ENCODE measurements around the gene NFE2L1. TPM values are rescaled to one million over a fixed set of nuclear protein-coding genes. Genes with fewer than 3 reads are reported as not detected.
A peak's percentile ranks its signal among the peaks of the same experiment; 100 is the strongest.
"Not testable (repeated sequence)": the region's sequence is repeated elsewhere in the genome, so short reads cannot be mapped to it uniquely, and the experiment has no call there.

NFE2L1 gene
- polyA plus RNA-seq, 1 donor, result 302 TPM

DNA sequence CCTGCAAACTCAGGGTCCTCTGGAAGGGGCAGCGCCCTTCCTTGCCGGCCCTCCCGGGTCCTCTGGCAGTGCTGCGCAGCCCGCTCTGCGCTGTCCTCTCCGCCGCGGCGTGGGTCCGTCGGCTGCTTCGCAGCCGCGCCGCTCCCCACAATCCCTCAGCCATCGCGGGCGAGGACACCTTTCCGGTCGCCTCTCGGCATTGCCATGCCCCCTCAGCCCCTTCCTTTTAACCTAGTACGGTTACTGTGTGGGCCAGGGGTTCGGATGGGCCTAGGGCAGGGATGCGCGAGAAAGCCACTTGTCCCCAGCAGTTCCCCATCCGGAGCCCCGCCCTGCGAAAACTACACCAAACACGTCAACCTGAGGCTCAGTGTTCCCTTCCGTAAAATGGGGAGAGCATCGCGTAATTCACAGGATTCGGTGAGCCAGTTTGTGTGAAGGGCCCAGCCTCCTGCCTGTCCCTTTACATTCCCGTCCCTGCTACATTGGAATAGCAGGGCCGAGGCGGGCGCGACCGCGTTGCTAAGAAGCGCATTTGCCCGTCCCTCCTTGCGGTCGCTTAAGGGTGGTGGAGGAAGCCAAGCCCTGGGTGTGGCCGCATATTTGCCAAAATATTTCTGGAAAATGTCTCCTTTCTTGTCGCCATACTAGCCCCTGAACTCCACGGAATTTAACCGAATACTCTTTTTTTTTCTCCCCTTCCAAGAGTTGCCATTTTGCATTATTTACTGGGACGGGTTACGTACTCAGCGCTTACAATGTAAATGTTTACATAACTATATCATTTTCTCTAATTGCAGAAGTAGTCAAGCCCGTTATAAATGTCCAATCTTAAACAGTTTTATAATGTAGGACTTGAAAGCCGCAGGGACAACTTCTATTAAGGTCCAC lies 23.8 kb upstream of the NFE2L1 start:
- DNase-seq, result no peak

DNA sequence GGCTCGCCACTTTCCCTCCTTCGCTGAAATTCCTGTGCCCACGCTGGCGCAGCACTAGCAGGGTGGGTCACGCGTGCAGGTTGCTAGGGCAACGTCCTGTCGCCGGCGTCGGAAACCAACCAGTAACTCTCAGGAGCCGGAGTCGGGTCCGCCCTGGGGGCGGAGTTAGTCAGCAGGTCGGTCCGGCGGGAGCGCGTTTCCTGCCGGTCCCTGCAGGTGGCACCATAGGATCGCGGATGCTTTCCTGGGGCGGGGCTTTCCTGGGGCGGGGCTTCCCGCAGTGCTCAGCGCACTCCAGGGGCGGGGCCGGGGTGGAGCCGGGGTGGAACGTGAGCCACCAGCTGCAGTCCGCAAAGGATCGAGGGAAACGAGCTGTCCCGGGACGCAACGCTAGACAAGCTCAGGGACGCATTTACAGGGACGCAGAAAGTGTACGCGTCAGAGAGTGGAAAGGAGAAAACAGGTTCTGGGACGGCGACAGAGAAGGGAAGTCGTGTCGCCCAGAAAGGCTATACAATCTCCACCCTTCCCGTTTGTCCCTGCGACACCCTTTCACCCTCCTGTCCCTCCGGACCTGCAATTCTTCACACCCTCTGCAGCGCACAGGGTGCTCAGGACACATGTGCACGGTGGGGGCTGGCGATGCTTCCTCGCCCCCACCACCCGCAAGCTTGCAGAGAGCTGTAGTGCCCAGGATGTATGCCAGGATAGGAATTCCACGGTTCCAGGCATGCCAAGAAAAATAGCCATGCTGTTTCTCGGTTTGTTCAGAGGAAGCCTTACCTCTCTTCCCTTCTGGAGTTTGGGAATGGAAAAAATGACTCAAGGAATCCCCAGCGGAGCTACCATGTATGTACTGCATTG lies 22.9 kb upstream of the NFE2L1 start:
- DNase-seq, result peak; percentile 94

DNA sequence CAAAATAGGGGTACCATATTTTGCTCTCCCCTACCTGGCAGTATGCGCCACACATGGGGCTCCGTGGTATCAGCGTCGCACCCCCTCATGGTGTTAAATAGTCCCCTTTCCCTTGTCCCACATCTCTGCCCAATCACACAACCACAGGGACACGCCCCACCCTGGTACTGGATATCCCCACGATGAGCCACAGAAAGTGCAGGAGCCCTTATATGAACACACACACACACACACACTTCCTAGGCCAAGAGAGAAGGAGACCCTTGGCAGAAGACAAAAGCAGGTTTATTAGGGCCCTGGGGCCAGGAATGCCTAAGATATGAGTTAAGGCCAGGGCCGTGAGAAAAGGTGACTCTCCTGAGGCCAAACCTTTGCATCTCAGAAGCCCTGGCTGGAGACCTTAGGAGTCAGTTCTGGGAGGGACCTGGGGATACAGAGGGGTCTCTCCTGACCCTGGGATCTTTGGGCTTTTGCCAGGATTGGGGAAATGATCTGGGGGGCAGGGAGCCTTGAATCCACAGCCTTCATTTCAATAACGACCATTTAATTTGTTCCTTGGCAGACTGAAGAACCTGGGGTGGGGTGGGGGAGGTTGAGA lies 22.2 kb upstream of the NFE2L1 start:
- DNase-seq, result no peak

DNA sequence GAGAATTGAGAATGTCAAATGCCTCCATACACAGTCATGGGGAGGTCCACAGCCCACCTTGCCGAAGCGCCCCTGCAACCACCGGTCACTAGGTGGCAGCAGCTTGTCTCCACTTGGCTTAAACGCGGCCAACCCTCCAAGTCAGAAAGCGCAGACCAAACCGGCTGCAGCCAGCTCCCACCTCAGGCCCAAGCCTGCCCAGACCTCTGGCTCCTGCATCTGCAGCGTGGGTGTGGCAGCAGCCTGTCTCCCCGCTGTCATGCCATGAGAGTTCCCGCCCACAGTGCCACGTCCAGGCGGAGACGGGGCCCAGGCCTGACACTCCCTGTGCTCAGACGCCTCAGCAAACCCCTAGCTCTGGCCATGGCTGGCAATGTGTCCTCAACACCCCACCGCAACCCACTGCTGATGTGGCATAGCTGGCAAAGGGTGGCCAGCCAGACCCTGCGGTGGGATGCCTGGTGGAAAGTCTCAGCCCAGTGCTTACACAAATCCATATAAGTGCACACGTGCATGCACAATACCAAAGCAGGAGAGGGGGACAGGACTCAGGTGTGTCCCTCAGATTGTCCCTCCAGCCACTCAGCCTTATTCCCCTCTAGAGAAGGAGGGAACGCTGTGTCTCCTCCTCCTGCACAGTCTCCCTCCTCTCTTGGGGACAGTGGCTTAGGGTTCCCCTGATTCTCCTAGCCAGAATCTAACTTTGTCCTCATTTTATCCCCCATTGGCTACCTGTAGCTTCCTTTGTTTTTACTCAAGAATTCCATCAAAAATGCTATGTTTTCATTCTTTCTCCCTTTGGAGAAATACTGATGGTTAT lies 21.4 kb upstream of the NFE2L1 start:
- DNase-seq, result peak; percentile 91

DNA sequence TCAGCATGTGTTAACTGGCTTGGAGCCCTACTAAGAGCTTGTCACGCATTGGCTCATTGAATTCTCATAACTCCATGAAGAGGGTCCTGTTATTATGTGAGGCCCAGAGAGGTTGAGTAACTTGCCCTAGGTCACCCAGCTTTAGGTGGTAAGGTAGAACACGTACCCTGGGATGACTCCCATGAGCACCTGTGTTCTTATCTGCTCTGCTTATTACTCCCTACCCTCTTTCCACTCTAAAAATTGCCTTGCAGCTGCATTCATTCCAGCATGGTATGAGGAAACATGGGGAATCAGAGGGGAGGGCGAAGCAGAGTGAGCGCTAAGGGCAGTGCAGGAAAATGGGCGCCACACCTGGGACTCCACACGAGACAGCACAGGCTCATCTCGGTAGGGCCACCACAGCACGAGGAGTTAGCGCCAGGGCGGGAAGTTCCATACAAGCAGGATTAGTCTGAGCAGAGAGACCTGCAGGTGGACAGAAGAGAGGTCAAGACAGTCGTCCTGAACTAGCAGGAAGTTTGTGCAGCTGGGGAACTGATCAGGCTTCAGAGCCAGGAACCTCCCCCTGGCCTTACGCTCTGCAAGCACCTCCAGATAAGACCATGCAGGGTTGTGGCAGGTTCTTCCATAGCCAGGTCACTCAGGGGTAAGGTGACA lies 20.7 kb upstream of the NFE2L1 start:
- DNase-seq, result no peak

DNA sequence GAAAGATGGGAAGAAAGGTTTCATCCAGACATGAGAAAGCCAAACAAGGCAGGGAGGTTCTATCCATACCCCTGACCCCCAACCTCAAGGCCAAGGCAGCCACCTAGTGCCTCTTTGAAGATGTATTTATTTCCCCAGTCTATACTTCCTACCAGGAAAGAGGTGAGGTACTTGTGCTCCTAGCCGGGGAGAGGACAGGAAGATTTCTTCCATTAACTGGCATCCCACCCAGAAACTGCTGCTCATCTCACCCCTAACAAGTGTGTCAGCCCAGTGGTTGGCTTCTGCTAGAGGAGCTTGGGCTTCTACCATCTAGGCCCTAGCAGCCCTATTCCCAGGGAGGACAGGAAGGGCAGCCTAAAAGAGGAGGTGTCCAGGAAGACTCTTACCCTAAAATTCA lies 19.4 kb upstream of the NFE2L1 start:
- DNase-seq, result no peak

DNA sequence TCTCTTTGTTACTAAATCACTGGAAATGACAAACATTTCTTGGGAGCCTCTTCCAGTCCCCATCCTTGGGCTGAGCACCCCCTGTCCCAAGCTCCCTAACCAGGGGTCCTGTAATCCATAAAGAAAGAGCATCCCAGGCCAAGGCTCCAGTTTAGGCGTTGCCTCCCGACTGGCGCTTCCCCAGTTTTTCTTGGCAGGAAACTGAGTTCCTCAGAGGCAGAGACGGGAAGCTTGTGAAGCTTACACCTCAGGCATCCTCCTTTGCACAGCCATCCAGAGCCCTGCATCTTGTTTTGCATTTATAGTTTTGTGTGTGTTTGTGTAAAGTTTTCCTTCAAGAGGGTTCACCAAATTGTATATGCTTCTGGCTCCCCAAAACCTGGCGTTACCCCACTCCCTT lies 17.6 kb upstream of the NFE2L1 start:
- DNase-seq, result no peak

DNA sequence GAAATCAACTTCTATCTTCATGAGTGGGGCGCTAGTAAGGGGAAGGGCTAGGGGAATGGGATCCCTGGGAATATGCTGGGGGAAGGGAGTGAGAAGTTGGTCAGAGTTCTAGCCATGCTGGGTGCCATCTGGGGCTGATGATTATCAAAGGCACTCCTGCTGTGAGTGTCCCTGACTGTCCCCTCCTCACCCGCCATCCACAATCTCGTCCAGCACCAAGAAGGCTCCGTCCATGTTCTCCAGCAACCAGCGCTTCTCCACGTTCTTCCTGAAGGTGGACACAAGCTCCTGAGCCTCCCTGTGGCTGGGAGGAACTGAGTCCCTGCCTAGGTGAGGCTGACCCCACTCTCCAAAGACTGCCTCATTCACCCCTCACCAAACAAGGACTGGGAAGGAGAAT lies 16.2 kb upstream of the NFE2L1 start:
- no peak for DNase-seq

DNA sequence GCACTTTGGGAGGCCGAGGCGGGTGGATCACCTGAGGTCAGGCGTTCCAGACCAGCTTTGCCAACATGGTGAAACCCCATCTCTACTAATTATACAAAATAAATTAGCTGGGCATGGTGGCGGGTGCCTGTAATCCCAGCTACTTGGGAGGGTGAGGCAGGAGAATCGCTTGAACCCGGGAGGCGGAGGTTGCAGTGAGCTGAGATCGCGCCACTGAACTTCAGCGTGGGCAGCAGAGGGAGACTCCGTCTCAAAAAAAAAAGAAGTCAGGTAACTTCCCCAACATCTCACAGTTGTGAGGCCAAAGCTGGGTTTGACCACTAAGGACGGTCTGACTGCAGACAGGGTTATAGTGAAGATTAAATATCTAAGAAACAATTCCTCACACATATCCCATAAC lies 13.4 kb upstream of the NFE2L1 start:
- not testable (repeated sequence) for DNase-seq

DNA sequence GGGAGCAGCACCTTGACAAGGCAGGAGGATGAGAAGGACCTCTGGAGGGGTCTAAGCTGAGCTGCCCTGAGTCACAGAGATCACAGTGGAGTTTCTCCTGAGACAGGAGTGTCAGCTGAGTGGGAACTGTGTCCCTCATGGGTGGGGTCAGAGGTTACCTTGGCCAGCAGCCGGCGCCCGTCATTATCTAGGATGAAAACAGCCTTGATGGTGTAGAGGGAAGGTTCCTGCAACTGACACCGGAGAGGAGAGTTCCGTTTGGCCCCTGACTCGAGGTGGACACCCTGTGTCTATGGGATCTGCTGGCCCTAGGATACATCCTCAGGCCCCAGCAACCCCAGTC lies 11.5 kb upstream of the NFE2L1 start:
- no peak for DNase-seq

DNA sequence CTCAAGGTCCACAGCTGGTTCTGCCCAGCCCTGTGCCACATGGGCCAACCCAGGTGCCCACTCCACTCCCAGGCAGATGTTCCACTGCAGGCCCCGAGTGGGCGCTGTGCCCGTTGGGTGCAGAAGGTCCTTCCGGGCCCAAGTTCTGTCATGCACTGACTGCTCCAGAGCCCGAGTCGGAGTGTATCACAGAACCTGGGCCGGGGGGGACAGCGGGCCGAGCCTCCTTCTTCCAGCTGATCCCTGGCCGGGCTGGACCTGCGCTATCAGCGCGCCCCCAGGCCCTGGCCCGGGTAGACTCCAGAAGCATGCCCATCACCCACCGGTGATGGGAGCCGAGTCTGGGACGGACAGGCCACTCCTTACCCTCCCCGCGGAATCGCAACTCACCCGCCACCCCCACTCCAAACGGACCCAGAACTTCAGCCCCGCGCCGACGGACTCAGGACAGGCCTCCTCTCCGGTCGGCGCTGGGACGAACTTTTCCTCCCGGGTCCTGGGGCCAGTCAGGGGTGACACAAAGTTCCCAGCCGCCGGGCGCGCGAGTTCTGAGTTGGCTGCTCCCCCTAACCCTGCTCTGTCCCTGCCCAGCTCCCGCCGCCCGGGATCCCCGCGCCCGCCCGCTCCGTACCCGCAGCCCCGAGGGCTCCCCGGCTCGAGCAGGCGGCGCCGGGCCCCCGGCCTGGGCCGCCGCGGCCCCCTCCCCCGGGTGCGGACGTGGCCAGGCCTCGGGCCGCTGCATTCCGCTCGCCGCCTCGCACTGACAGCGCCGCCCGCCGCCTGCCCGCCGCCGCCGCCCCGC lies 10.9 kb upstream of the NFE2L1 start, which contains the start of gene COPZ2:
Gene COPZ2, minus strand, starts transcription at position 762 of the 802 bp plus-strand sequence. Its CDS starts 20 bp downstream, at position 742.
- DNase-seq, result peak; percentile 60

DNA sequence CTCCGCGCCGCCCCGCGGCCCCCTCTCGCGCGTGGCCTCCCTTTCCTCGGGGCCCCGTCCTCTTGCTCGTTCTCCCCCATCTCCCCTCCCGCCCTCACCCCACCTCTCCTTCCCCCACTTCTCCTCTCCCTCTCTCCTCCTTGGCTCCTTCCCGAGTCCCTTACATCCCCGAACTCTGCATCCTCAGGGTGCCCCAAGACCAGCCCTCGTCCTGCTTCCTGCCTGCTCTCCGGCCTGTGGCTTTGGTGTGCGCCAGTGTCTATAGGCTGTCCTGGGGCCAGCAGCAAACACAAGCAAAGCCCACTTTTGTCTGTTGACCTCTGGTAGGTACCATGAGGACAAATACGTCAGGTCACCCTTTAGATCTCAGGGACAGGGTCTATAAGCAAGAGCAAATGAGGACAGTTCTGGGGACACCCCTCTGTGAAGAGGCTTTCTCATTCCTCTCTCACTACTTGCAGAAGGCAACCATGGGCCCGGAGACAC lies 10.3 kb upstream of the NFE2L1 start:
- DNase-seq, result no peak

DNA sequence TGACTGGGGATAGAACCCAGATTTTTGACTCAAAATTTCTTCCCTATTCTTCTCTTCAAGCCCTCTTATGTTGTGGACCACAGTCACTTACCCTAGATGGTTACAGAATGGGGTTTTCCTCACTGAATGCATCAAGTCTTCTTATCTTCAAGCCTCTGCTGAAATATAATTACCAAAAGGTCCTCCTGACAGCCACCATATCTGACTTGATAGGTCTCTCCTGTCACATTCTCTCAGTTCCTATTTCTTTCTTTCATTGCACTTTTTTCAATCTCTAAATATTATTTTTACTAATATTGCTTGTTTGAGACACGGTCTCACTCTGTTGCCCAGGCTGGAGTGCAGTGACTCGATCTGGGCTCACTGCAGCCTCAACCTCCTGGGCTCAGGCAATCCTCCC lies 9.5 kb upstream of the NFE2L1 start:
- no peak for DNase-seq

DNA sequence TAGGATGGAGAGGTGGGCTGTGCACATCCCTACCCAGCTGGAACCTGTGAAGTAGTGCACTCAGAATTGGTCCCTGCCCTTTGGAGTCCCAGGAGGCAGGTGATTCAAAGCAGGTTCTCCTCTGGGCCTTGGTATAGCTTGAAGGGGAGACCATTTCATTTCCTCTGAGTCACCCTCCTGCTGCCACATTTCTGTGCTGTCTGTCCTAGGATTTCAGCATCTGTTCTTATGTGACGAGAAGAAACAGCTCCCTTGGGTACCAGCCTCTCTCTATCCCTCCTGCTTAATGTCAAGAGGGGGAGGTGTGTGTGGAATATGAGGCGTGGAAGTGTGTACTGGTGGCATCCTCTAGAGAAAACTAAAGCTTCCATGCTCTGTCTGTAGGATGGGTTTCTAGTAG lies 5.0 kb upstream of the NFE2L1 start:
- no peak for DNase-seq

DNA sequence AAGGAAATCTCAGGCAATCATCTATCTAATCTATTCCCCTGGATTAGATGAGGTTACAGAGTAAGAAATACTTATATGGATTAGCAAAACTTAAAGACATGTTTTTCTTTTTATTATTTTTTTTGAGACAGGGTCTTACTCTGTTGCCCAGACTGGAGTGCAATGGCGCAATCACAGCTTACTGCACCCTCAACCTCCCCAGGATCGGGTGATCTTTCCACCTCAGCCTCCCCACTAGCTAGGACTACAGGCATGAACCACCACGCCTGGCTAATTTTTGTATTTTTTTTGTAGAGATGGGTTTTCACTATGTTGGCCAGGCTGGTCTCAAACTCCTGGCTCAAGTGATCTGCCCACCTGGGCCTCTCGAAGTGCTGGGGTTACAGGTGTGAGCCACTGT lies 3.3 kb upstream of the NFE2L1 start:
- no peak for DNase-seq

DNA sequence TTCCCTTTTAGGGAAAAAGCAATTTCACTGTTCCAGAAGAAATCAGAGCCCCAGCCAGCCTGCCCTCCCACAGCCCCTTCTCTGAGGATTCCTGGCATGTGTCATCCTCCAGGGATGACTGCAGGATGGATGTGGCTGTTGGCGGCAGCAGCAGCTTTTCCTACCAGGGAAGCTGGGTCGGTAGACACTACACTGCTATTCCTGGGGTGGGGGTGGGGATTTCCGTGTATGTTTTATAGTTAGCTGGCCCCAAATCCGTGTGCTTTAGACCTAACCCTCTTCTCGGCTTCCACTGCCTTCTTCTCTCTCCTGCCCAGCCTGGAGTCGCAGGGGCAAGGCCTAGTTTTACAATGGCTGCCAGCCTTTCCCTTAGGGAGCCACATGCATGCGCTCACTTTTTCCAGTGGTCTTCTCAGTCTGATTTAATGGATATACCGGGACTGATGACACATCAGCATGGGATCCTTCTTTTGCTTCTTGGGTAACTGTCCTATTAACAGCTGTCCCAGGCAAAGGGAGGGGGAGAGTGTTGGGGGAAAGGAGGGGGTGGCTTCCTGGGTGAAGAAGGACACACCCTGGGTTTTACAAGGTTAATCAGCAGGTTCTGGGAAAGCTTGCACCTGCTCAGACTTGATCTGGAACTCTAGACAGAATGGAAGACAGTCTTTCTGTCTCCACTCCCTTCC lies 2.7 kb upstream of the NFE2L1 start:
- DNase-seq, result peak; percentile 55

DNA sequence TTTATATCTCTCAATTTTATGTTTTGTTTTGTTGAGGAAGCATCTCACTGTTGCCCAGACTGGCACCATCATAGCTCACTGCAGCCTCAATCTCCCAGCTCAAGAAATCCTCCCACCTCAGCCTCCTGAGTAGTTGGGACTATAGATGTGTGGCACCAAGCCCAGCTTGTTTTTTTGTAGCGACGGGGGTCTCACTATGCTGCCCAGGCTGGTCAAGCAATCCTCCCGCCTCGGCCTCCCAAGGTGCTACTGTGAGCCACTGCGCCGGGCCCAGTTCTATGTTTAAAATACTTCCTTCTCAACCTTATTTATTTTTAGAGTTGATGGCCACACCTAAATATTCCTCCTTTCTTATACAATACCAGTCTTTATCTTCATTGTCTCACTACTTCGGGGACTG lies 1.9 kb upstream of the NFE2L1 start:
- no peak for DNase-seq

DNA sequence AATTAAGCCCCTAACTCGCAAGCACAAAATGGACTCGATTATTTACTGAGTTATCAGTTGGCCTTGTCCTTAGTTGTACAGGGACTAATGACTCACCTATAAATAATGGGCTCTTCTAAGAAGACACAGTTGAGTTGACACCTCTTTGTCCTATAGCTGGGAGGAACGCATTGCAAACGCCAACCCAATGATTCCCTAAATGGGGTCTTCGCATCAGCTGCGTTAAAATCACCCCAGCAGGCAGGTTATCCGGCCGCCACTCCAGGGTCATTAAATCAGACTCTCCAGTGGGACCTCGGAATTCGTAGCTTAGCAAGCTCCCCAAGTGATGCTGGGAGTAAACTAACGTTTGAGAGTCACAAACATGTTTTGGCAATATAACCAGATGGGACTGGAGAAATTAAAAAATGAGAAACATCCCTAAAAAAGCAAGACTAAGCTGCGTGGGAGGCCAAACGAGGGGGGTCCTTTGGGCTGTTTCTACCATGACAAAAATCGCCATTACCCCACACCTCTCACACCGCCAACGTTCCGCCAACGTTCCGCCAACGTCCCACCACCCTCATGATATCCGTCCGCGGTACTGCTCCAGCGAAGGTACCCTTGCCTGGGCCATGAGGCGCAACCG lies 932 bp upstream of the NFE2L1 start:
- DNase-seq, result no peak

DNA sequence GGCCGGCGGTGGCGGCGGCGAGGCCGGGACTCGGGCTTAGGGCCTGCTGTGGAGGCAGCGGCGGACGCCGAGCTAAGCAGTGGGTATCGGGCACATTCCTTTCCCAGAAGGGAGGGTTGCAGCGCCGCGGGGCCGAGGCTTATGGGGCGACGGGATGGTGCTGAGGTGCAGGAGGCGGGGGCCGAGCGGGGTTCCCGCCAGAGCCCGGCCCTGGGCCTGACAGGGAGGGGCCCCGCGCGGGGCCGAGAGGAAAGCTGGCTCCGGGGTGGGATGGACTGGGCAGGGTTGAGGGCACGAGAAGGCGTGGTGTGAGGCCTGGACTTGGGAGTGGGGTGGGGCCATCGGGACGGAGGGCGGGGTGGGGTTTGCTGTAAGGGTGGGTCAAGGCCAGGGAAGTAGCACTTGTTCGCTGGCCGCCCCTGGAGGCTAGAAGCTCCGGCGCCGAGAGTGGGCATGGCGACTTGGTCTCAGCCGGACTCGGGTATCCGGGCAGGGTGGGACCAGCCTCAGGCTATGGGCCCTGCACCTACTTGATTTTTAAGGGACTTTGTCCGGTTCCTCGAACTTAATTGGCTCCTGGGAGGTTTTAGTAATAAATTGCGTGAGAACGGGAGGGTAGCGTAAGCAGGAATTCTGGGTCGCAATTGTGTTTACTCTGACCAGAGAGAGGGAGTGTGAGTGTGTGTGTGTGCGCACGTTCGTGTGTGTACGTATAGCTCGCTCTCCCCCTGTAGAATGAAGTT lies 396 bp downstream of the NFE2L1 start:
- peak; percentile 81 for DNase-seq
